Neural progenitor cell (in vitro differentiated cells): ENCODE measurements around the gene OCA2.

Experiments used
- EZH2 ChIP-seq: fragments of 200-600 bp; sonication (generic); IDR thresholded peaks from 2 replicates; pipeline ENCODE4 v1.6.1; 2017; ENCODE audit warnings: antibody characterized with exemption, mild to moderate bottlenecking, moderate library complexity
- EZH2phosphoT487 ChIP-seq: fragments of 200-600 bp; sonication (generic); IDR thresholded peaks from 2 replicates; pipeline ENCODE4 v1.6.1; 2017; ENCODE audit warnings: antibody characterized with exemption
- TF ChIP-seq, protein P1 (sequence below): fragments of 200-600 bp; sonication (generic); IDR thresholded peaks from 2 replicates; pipeline ENCODE4 v1.5.1; 2017; ENCODE audit warnings: antibody characterized with exemption, mild to moderate bottlenecking

- TF ChIP-seq EZH2: no peak
- TF ChIP-seq, protein P1, sequence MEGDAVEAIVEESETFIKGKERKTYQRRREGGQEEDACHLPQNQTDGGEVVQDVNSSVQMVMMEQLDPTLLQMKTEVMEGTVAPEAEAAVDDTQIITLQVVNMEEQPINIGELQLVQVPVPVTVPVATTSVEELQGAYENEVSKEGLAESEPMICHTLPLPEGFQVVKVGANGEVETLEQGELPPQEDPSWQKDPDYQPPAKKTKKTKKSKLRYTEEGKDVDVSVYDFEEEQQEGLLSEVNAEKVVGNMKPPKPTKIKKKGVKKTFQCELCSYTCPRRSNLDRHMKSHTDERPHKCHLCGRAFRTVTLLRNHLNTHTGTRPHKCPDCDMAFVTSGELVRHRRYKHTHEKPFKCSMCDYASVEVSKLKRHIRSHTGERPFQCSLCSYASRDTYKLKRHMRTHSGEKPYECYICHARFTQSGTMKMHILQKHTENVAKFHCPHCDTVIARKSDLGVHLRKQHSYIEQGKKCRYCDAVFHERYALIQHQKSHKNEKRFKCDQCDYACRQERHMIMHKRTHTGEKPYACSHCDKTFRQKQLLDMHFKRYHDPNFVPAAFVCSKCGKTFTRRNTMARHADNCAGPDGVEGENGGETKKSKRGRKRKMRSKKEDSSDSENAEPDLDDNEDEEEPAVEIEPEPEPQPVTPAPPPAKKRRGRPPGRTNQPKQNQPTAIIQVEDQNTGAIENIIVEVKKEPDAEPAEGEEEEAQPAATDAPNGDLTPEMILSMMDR: peak; percentile 5
- TF ChIP-seq EZH2phosphoT487: no peak
Observed at GRCh38 chr15:27714675-27715074, 384.4 kb downstream of the OCA2 start.
